Measurements from ENCODE around the gene FBLN7.

DNA sequence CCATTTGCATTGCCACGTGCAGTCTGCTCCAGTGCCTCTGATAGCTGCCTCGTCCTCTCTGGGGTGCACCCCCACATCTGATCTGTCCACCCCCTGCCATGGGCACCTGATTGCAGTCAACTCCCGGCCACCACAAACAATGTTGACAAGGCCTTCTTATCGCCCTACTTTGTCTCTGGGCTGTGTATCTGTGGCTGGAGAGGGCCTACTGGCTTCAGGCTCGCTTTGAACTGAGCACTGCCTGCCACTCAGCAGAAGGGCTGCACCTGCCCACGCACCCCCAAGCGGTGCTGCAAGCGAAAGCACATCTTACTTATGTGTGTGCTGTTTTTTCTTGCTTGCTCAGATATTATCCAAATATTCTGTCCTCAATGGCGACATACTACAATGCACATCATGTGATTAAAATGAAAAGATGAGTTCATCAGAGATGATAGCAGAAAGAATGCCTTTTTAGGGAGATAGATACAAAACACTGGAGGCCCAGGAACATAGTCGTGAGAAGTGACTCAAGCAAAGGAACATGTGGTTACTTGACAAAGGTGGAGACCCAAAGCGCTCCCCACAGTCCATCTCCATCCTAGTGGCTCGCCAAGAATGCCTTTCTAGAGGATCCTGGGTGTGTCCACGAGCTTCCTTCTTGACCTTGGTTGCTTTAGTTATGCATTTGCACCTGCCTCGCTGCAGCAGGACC lies 28.8 kb downstream of the FBLN7 start:
- no peak for TF ChIP-seq EZH2 (IDR thresholded peaks at IDR 0.05; ENCODE audit: low read depth)
- TF ChIP-seq CTCF (conservative IDR thresholded peaks at IDR 0.05), result no peak

Measured in PC-9 (cell line).